Ascending aorta (tissue), 2 donors: ENCODE measurements around the gene PLA2G2D. TPM values are rescaled to one million over a fixed set of nuclear protein-coding genes. Genes with fewer than 3 reads are reported as not detected.

ENCODE experiments used
- DNase-seq, 2 donors: peaks; one replicate each; pipeline ENCODE4 v3.0.0-alpha.2; 2019; ENCODE audit warnings: low spot score in 2 of 2
- H3K27ac ChIP-seq, 2 donors: fragments of 200-600 bp; sonication (generic); one replicate each; pipeline ENCODE4 v1.5.1; 2016 to 2017; ENCODE audit warnings: mild to moderate bottlenecking in 1 of 2
- H3K27me3 ChIP-seq: fragments of 200-600 bp; sonication (generic); one replicate; pipeline ENCODE4 v1.5.1; 2017
- H3K36me3 ChIP-seq, 2 donors: fragments of 200-600 bp; sonication (generic); one replicate each; pipeline ENCODE4 v1.5.1; 2016
- H3K4me1 ChIP-seq, 2 donors: fragments of 200-600 bp; sonication (generic); one replicate each; pipeline ENCODE4 v1.5.1; 2016 to 2017; ENCODE audit warnings: mild to moderate bottlenecking in 1 of 2
- H3K4me3 ChIP-seq, 2 donors: fragments of 200-600 bp; sonication (generic); one replicate each; pipeline ENCODE4 v1.5.1; 2016 to 2017; ENCODE audit warnings: mild to moderate bottlenecking in 1 of 2
- H3K9me3 ChIP-seq, 2 donors: fragments of 200-600 bp; sonication (generic); one replicate each; pipeline ENCODE4 v1.5.1; 2016
- CTCF ChIP-seq, 3 experiments: fragments of 200-600 bp in 2 of 3; fragments of 450-650 bp in 1 of 3; sonication (generic) in 2 of 3; IDR thresholded peaks; one replicate each; pipeline ENCODE4 v1.5.1; 2016 to 2019; ENCODE audit warnings: antibody characterized with exemption in 3 of 3, mild to moderate bottlenecking in 1 of 3, moderate library complexity in 1 of 3
- intact Hi-C: fragments of 100-400 bp; cut with DNase I; formaldehyde crosslinking; loops from one replicate; pipeline ENCODE4 v1.15.1; 2023
- total RNA-seq: library from RNA; depleted of rRNA; stranded (reverse); fragments of >200 nt; gene quantifications from one replicate; pipeline ENCODE4 v1.1.0, GENCODE V29; 2016

Gene PLA2G2D
- total RNA-seq, 1 donor from 2014 or later, result not detected

- no peak for TF ChIP-seq CTCF (IDR thresholded peaks at IDR 0.05)
- intact Hi-C loops, result no loop called here
- Histone ChIP-seq H3K9me3 (no peaks in the 10 kb centered on the region), H3K4me3 (no peak overlapping the region), H3K4me1 (no peaks in the 10 kb centered on the region), H3K36me3 (no peaks in the 10 kb centered on the region), H3K27ac (no peak overlapping the region), H3K27me3 (no peaks in the 10 kb centered on the region)
- DNase-seq, result no peak
Measured at GRCh38 chr1:20126041-20126805, 6.9 kb upstream of the PLA2G2D start.

GRCh38 chr1:20125100-20125499, 5.8 kb upstream of the PLA2G2D start:
- Histone ChIP-seq H3K4me1 (no peaks in the 10 kb centered on the region), H3K27ac (no peak overlapping the region), H3K4me3 (no peak overlapping the region), H3K36me3 (no peaks in the 10 kb centered on the region), H3K27me3 (no peaks in the 10 kb centered on the region), H3K9me3 (no peaks in the 10 kb centered on the region)
- intact Hi-C loops, result no loop called here
- DNase-seq, result no peak
- TF ChIP-seq CTCF (IDR thresholded peaks at IDR 0.05), result no peak

- Histone ChIP-seq H3K27ac (no peak overlapping the region), H3K9me3 (no peaks in the 10 kb centered on the region), H3K27me3 (no peaks in the 10 kb centered on the region), H3K4me3 (no peak overlapping the region), H3K4me1 (no peaks in the 10 kb centered on the region), H3K36me3 (no peaks in the 10 kb centered on the region)
- intact Hi-C loops, result no loop called here
- TF ChIP-seq CTCF (IDR thresholded peaks at IDR 0.05), result no peak
- no peak for DNase-seq
Measured at GRCh38 chr1:20124456-20125057, 5.2 kb upstream of the PLA2G2D start.

- no peak overlapping the region for H3K4me3 ChIP-seq
- H3K27ac ChIP-seq, result no peak overlapping the region
- H3K4me1 ChIP-seq, result no peaks in the 10 kb centered on the region
- DNase-seq, result no peak
- H3K36me3 ChIP-seq, result no peaks in the 10 kb centered on the region
- intact Hi-C loops, result no loop called here
- no peaks in the 10 kb centered on the region for H3K27me3 ChIP-seq
- no peaks in the 10 kb centered on the region for H3K9me3 ChIP-seq
- TF ChIP-seq CTCF (IDR thresholded peaks at IDR 0.05), result no peak
Measured at GRCh38 chr1:20123722-20124455, 4.6 kb upstream of the PLA2G2D start.

GRCh38 chr1:20120796-20121195, 1.5 kb upstream of the PLA2G2D start:
- TF ChIP-seq CTCF (IDR thresholded peaks at IDR 0.05), result no peak

More at GRCh38 chr1:20120796-20121195, 1.5 kb upstream of the PLA2G2D start:
- H3K36me3 ChIP-seq, result no peaks in the 10 kb centered on the region
- no peaks in the 10 kb centered on the region for H3K4me1 ChIP-seq
- DNase-seq, result no peak
- H3K27ac ChIP-seq, result no peak overlapping the region
- no peak overlapping the region for H3K4me3 ChIP-seq
- no peaks in the 10 kb centered on the region for H3K9me3 ChIP-seq
- H3K27me3 ChIP-seq, result no peaks in the 10 kb centered on the region
- intact Hi-C loops, result no loop called here
